GM20431 (cell line): ENCODE measurements around the gene UGT1A5.

Experiments
- in situ Hi-C: fragments of 300-500 bp; cut with MseI, MboI; formaldehyde crosslinking; loops from one replicate; pipeline ENCODE4 v1.15.0; 2020; ENCODE audit warnings: low sequenced_read_pairs; ENCODE audit not compliant: unreplicated experiment

The UGT1A5 gene

GRCh38 chr2:233819884-233820773 lies 107.4 kb downstream of the UGT1A5 start:
- in situ Hi-C loops = no loop called here

GRCh38 chr2:233820774-233821105 lies 108.0 kb downstream of the UGT1A5 start:
- in situ Hi-C loops = no loop called here

GRCh38 chr2:233821196-233821595 lies 108.5 kb downstream of the UGT1A5 start:
- in situ Hi-C loops = no loop called here

- in situ Hi-C loops = no loop called here
Observed at GRCh38 chr2:233821709-233822100, 109.0 kb downstream of the UGT1A5 start.

GRCh38 chr2:233822101-233822771 lies 109.5 kb downstream of the UGT1A5 start:
- in situ Hi-C loops = no loop called here
